Body of pancreas (tissue), 4 donors: ENCODE measurements around the gene BCL11B.

Experiments
- CTCF ChIP-seq, 7 experiments: fragments of 450-650 bp in 4 of 7; fragments of 200-600 bp in 3 of 7; sonication (generic) in 3 of 7; IDR thresholded peaks; one replicate each; pipeline ENCODE4 v1.5.1; 2016 to 2019; ENCODE audit warnings: antibody characterized with exemption in 7 of 7
- POLR2A ChIP-seq, 3 donors: fragments of 450-650 bp; IDR thresholded peaks; one replicate each; pipeline ENCODE4 v1.6.1; 2016; ENCODE audit warnings: antibody characterized with exemption in 3 of 3, mild to moderate bottlenecking in 2 of 3

DNA sequence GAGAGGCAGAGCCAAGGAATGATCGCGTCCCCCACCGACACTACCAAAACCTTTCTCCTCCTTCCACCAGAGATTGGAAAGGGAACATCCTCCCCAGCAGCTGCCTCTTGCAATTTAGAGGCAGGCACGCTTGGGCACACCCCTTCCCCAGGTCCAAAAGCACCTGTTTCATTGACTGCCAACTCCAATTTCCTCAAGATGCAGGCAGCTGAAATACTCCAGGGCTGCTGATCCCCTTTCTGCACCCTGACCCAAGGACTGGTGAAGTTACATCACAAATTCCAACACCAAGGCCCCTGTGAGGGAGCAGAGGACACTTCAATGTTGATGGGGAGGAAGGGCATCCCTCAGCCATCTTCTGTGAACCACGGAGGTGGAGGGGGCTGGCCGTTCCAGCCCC is 33.8 kb downstream of the BCL11B start:
- TF ChIP-seq POLR2A (IDR thresholded peaks at IDR 0.05): no peak
- no peak for TF ChIP-seq CTCF (IDR thresholded peaks at IDR 0.05)
